Neuron (in vitro differentiated cells): ENCODE data around the gene LAMA5.

Experiments
- H2AFZ ChIP-seq: one replicate; pipeline ENCODE4 v1.6.1; 2013; ENCODE audit warnings: low read depth, mild to moderate bottlenecking, inconsistent platforms, low read length, moderate library complexity
- H3K27me3 ChIP-seq: one replicate; pipeline ENCODE4 v1.6.1; 2013; ENCODE audit warnings: low read length; ENCODE audit not compliant: insufficient read depth
- H3K36me3 ChIP-seq: one replicate; pipeline ENCODE4 v1.6.1; 2013; ENCODE audit warnings: low read length; ENCODE audit not compliant: insufficient read depth
- H3K4me1 ChIP-seq: one replicate; pipeline ENCODE4 v1.6.1; 2013; ENCODE audit warnings: low read length; ENCODE audit not compliant: insufficient read depth
- H3K4me3 ChIP-seq: 2 replicates; pipeline ENCODE4 v1.5.1; 2013; ENCODE audit warnings: mild to moderate bottlenecking, low read length, moderate library complexity
- H3K9me3 ChIP-seq: one replicate; pipeline ENCODE4 v1.6.1; 2013; ENCODE audit warnings: low read length

Gene LAMA5

GRCh38 chr20:62352402-62353288 lies 14.5 kb downstream of the LAMA5 start:
- Histone ChIP-seq H2AFZ (no peak overlapping the region), H3K27me3 (no peaks in the 10 kb centered on the region), H3K4me1 (peaks cover 28% of the 10 kb centered on the region), H3K9me3 (peaks cover 8% of the 10 kb centered on the region), H3K4me3 (no peak overlapping the region), H3K36me3 (peaks cover 32% of the 10 kb centered on the region)

- Histone ChIP-seq H3K9me3 (peaks cover 10% of the 10 kb centered on the region), H3K36me3 (peaks cover 41% of the 10 kb centered on the region), H3K27me3 (no peaks in the 10 kb centered on the region), H3K4me1 (peaks cover 19% of the 10 kb centered on the region), H2AFZ (no peak overlapping the region), H3K4me3 (no peak overlapping the region)
These were observed 15.4 kb downstream of the LAMA5 start for GRCh38 chr20:62351469-62352401.

DNA sequence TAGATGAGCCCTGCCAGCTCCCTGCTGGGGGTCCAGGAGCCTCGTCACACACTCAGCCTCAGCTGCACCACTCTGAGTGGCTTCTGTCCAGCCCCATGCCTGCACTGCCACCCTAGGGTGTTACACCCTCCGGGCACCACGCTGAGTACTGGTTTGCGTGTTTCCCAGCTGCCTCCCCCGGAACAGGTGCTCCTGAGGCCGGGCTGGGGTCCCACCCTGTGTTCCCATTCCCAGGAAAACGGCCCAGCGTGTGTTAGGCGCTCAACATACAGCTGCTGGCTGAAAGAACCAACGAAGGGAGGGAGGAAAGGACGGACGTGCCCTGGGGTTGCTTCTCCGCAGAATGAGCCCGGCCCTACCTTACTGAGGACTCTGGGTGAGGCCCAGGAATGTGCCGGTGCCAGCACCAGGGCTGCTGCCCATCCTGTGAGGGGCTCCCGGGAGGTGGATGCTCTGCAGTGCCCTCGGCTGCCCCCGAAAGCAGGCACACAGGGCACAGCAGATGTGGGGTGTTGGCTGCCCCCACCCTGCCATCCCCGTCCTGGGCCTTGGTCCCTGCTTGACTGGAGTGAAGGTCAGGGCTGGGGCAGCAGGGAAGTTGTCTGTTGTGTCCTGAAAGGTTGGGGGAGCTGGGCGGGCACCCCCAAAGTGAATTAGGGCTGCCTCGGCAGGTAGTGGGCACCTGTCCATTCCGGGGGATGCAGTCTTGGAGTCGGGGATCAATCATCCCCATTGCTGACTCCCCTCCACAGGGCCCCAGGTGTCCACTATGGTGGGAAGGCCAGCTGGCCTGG lies 16.3 kb downstream of the LAMA5 start:
- no peak overlapping the region for H2AFZ ChIP-seq
- no peak overlapping the region for H3K4me3 ChIP-seq
- H3K4me1 ChIP-seq = peaks cover 10% of the 10 kb centered on the region
- peaks cover 10% of the 10 kb centered on the region for H3K9me3 ChIP-seq
- peaks cover 47% of the 10 kb centered on the region for H3K36me3 ChIP-seq
- no peaks in the 10 kb centered on the region for H3K27me3 ChIP-seq

GRCh38 chr20:62350098-62350628 lies 16.9 kb downstream of the LAMA5 start:
- Histone ChIP-seq H3K9me3 (peaks cover 10% of the 10 kb centered on the region), H2AFZ (no peak overlapping the region), H3K36me3 (peaks cover 51% of the 10 kb centered on the region), H3K27me3 (no peaks in the 10 kb centered on the region), H3K4me1 (peaks cover 4% of the 10 kb centered on the region), H3K4me3 (no peak overlapping the region)

DNA sequence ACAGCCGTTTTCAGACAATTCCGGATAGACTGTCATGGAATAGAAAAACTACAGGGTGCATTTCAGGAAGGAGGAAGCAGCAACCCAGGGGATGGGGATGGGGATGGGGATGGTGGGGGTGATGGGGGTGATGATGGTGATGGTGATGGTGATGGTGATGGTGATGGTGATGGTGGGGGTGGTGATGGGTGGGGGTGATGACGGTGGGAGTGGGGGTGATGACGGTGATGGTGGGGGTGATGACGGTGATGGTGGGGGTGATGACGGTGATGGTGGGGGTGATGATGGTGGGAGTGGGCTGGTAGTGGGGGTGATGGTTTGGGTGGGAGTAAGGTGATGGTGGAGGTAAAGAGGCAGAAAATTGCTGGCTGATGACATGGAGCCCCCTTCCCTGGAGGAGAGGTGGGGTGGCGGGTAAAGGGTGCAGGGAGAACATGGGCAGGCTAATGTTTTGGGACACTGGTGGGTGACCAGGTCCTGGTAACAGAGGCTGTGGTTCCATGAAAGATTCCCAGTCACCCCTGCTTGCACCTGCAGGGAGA lies 17.5 kb downstream of the LAMA5 start:
- no peaks in the 10 kb centered on the region for H3K27me3 ChIP-seq

GRCh38 chr20:62348604-62349003 lies 18.5 kb downstream of the LAMA5 start:
- Histone ChIP-seq H2AFZ (no peak overlapping the region), H3K4me3 (no peak overlapping the region), H3K9me3 (peaks cover 10% of the 10 kb centered on the region), H3K36me3 (peaks cover 53% of the 10 kb centered on the region), H3K27me3 (no peaks in the 10 kb centered on the region), H3K4me1 (no peaks in the 10 kb centered on the region)

More for the DNA sequence above, 17.5 kb downstream of the LAMA5 start:
- Histone ChIP-seq H3K4me1 (no peaks in the 10 kb centered on the region), H2AFZ (no peak overlapping the region), H3K4me3 (no peak overlapping the region), H3K9me3 (peaks cover 10% of the 10 kb centered on the region), H3K36me3 (peaks cover 51% of the 10 kb centered on the region)

DNA sequence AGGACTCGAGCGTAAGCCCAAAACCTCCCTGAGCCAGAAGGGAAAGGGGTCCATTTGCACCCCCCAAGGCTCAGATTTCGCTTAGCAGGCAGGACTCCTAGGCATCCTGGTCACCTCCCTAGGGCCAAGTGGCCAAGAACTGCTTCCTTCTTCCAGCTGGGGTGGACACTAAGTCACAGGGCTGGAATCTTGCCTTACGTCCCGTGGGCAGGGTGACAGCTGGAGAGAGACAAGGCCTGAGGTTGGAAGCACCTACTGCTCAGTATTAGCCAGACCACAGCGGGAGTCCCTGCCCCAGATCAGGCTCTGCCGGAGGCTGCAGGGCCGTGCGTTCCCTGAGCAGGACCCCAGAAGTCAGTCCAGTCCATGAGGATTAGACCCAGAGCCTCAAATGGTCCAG lies 19.7 kb downstream of the LAMA5 start:
- H3K27me3 ChIP-seq = no peaks in the 10 kb centered on the region
- H3K36me3 ChIP-seq = peaks cover 53% of the 10 kb centered on the region
- H3K9me3 ChIP-seq = peaks cover 10% of the 10 kb centered on the region
- no peak overlapping the region for H3K4me3 ChIP-seq
- H3K4me1 ChIP-seq = no peaks in the 10 kb centered on the region
- no peak overlapping the region for H2AFZ ChIP-seq

DNA sequence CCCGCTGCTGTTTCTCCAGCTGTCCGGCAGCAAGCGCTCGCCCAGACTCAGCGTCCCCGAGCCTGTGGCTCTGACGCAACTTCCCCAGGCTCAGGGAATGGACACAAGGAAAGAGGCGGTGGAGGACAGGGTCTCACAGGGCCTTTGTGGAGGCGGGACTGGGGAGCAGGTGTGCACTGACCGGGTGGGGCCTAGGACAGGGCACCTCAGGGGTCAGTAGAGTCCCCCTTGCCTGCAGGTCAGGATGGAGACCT lies 20.0 kb downstream of the LAMA5 start:
- Histone ChIP-seq H3K4me3 (no peak overlapping the region), H3K4me1 (no peaks in the 10 kb centered on the region), H3K36me3 (peaks cover 50% of the 10 kb centered on the region), H2AFZ (no peak overlapping the region), H3K9me3 (peaks cover 10% of the 10 kb centered on the region), H3K27me3 (no peaks in the 10 kb centered on the region)

DNA sequence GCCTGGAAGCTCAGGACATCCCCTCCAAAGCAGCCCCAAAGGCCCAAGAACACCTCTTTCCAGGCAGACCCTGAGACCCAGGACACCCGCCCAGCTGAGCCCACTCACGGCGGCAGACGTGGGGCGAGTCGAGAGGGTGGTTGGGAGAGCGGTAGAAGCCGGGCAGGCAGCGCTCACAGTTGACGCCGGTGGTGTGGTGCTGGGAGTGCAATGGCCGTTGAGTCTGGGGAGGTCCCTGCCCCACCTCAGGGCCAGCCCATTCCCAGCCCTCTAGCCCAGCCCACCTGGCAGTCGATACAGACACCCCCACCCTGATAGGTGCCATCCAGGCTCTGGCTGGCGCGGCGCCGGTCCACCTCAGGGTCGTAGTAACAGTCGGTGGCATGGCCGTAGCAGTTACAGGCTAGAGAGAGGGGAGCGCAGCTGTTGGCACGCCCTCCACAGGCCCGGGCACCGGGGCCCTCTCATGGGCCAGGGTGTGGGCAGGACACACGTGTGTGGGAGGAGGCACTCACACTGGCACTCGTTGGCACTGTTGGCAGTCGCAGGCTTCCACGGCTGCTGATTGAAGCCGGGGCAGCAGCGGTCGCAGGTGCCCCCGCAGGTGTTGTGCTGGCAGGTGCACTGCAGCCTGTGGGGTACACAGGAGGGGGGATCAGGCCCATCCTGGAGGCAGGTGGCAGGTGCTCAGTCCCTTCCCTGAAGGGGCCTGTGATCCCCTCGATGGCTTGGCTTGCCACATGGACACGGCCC lies 20.5 kb downstream of the LAMA5 start:
- Histone ChIP-seq H3K4me1 (no peaks in the 10 kb centered on the region), H3K4me3 (no peak overlapping the region), H3K9me3 (peaks cover 10% of the 10 kb centered on the region), H3K27me3 (no peaks in the 10 kb centered on the region), H3K36me3 (peaks cover 44% of the 10 kb centered on the region), H2AFZ (no peak overlapping the region)

DNA sequence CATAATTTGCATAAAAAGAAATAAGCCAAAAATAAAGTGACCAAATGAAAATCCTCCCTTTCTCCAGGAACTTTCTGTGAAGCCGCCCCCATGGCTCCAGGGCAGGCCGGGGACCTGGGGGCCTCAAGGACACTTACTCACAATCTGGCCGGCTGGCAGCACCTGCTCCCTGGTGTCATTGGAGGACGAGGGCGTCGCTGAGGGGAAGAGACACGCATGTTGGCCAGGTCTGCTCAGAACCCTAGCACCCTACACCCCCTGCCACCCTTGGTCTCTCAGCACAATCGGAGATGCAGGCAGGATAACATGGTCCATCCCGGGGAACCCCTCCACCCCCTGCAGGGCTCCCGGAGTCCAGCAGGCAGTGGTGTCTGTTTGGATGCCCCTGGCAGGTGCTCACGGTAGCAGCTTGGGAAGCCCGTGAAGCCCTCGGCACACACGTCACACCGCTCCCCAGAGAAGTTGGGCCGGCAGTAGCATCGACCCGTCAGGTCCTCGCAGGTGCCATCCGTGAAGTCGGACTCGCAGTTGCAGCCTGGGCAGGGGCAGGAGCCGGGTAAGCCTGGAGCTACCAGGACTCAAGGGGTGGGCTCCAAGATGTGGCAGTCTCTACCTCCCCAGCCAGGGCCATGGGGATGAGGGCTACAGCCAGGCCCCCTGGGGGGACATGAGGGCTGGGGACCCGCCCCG lies 21.3 kb downstream of the LAMA5 start:
- no peak overlapping the region for H3K4me3 ChIP-seq

DNA sequence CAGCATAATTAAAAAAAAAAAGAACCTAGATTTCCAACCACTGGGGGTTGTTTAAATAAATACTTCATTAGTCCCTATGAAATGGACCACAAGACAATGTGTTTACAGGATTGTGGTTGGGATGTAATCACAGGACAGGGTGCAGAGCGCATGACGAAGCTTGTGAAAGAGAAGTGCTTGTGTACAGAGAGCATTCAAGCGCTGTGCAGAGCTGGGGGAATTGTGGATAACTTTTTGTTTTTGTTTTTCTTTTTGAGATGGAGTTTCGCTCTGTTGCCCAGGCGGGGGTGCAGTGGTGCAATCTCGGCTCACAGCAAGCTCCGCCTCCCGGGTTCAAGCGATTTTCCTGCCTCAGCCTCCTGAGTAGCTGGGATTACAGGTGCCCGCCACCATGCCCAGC lies 22.3 kb downstream of the LAMA5 start:
- H2AFZ ChIP-seq = no peak overlapping the region
- H3K4me3 ChIP-seq = no peak overlapping the region
- H3K36me3 ChIP-seq = peaks cover 36% of the 10 kb centered on the region
- no peaks in the 10 kb centered on the region for H3K27me3 ChIP-seq
- H3K4me1 ChIP-seq = no peaks in the 10 kb centered on the region
- H3K9me3 ChIP-seq = peaks cover 13% of the 10 kb centered on the region

More for the DNA sequence above, 21.3 kb downstream of the LAMA5 start:
- Histone ChIP-seq H3K4me1 (no peaks in the 10 kb centered on the region), H3K9me3 (peaks cover 13% of the 10 kb centered on the region), H3K36me3 (peaks cover 37% of the 10 kb centered on the region), H2AFZ (no peak overlapping the region), H3K27me3 (no peaks in the 10 kb centered on the region)
